GM18907 (cell line): ENCODE data around the gene ROM1.
A peak's percentile ranks its signal among the peaks of the same experiment; 100 is the strongest.
"Not testable (repeated sequence)": the region's sequence is repeated elsewhere in the genome, so short reads cannot be mapped to it uniquely, and the experiment has no call there.

ENCODE experiments used
- ATAC-seq: cut with Tn5 transposase; IDR thresholded peaks from one replicate; pipeline ENCODE4 v1.9.1; 2021; ENCODE audit warnings: mild to moderate bottlenecking, moderate library complexity; ENCODE audit not compliant: unreplicated experiment

Gene ROM1

GRCh38 chr11:62647609-62648005 is 34.5 kb downstream of the ROM1 start:
- ATAC-seq = no peak

- no peak for ATAC-seq
Measured at GRCh38 chr11:62648185-62648966, 35.3 kb downstream of the ROM1 start.

GRCh38 chr11:62648967-62649364 is 35.9 kb downstream of the ROM1 start:
- no peak for ATAC-seq

- no peak for ATAC-seq
Measured at GRCh38 chr11:62649486-62649885, 36.4 kb downstream of the ROM1 start.

DNA sequence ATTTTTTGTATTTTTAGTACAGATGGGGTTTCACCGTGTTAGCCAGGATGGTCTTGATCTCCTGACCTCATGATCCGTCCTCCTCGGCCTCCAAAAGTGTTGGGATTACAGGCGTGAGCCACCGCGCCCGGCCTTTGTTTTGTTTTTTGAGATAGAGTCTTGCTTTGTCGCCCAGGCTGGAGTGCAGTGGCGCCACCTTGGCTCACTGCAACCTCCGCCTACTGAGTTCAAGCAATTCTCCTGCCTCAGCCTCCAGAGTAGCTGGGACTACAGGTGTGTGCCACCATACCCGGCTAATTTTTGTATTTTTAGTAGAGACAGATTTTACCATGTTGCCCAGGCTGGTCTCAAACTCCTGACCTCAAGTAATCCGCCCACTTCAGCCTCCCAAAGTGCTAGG is 37.2 kb downstream of the ROM1 start:
- not testable (repeated sequence) for ATAC-seq

DNA sequence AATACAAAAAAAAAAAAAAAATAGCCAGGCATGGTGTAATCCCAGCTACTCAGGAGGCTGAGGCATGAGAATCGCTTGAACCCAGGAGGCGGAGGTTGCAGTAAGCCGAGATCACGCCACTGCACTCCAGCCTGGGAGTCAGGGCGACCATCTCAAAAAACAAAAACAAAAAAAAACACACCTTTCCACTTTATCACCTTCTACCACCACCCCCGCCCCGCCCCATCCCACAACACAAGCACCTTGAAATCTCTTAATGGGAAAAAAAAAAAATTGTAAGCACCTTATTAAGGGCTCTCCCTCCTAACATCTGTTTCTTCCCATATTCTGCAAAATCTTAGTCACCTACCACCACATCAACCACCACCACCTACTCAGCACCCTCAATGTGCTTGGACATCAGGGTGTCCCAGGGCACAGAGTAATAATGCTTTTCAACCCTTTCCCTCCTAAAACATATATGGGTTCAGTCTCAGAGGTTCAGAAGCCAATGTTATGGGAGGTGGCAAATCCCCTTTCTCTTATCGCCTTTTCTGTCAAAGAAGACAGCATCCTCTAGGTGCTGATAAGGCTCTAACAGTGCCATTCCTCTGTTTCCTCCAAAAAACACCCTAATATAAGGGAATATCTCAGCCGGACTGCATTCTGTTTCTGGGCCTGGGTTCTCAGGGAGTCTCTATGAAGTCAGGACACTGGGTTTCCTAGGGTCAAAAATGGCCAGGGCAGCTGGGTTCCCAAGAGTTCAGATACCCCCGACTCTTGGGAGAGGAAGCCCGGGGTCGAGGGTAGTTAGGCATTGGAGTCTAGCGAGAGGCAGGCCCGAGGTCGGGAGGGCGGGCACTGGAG is 39.3 kb downstream of the ROM1 start:
- ATAC-seq = peak; percentile 15

- no peak for ATAC-seq
Measured at GRCh38 chr11:62654297-62654696, 41.2 kb downstream of the ROM1 start.

GRCh38 chr11:62656796-62657429 is 43.9 kb downstream of the ROM1 start:
- ATAC-seq = no peak

GRCh38 chr11:62664405-62665074 is 51.5 kb downstream of the ROM1 start:
- ATAC-seq = peak; percentile 41
